Mesendoderm (in vitro differentiated cells): ENCODE data around the gene NRDC.

Experiments
- DNase-seq: peaks from one replicate; pipeline ENCODE4 v3.0.0; 2013
- H2AK5ac ChIP-seq: 2 replicates; pipeline ENCODE4 v1.6.1; 2013; ENCODE audit warnings: low read length, inconsistent platforms
- H2BK120ac ChIP-seq: 2 replicates; pipeline ENCODE4 v1.6.1; 2013; ENCODE audit warnings: low read depth, mild to moderate bottlenecking, low read length, moderate library complexity, mixed read lengths
- H2BK15ac ChIP-seq: replicated peaks from 2 replicates; pipeline ENCODE4 v1.6.1; 2013; ENCODE audit warnings: low read depth, mild to moderate bottlenecking, moderate library complexity
- H2BK5ac ChIP-seq: 2 replicates; pipeline ENCODE4 v1.6.1; 2013; ENCODE audit warnings: low read length, inconsistent platforms
- H3K18ac ChIP-seq: 2 replicates; pipeline ENCODE4 v1.6.1; 2013; ENCODE audit warnings: mild to moderate bottlenecking, low read length, mixed read lengths
- H3K23ac ChIP-seq: one replicate; pipeline ENCODE4 v1.6.1; 2013; ENCODE audit warnings: low read length
- H3K27ac ChIP-seq: 2 replicates; pipeline ENCODE4 v1.5.1; 2013; ENCODE audit warnings: low read depth, mild to moderate bottlenecking, inconsistent platforms, low read length, moderate library complexity
- H3K27me3 ChIP-seq: 2 replicates; pipeline ENCODE4 v1.6.1; 2013; ENCODE audit warnings: low read length, control low read depth, mild to moderate bottlenecking, inconsistent platforms; ENCODE audit not compliant: insufficient read depth, poor library complexity
- H3K36me3 ChIP-seq: 2 replicates; pipeline ENCODE4 v1.6.1; 2013; ENCODE audit warnings: low read length, inconsistent platforms; ENCODE audit not compliant: control insufficient read depth, insufficient read depth
- H3K4ac ChIP-seq: one replicate; pipeline ENCODE4 v1.6.1; 2013; ENCODE audit warnings: low read depth, mild to moderate bottlenecking, low read length, moderate library complexity
- H3K4me1 ChIP-seq: 2 replicates; pipeline ENCODE4 v1.6.1; 2013; ENCODE audit warnings: low read depth, low read length, inconsistent platforms; ENCODE audit not compliant: control insufficient read depth
- H3K4me2 ChIP-seq: 2 replicates; pipeline ENCODE4 v1.6.1; 2013; ENCODE audit warnings: low read length
- H3K4me3 ChIP-seq: 2 replicates; pipeline ENCODE4 v1.5.1; 2013; ENCODE audit warnings: mild to moderate bottlenecking, low read length
- H3K56ac ChIP-seq: one replicate; pipeline ENCODE4 v1.6.1; 2013; ENCODE audit warnings: low read length
- H3K79me1 ChIP-seq: 2 replicates; pipeline ENCODE4 v1.6.1; 2013; ENCODE audit warnings: low read length, inconsistent platforms
- H3K79me2 ChIP-seq: 2 replicates; pipeline ENCODE4 v1.6.1; 2013; ENCODE audit warnings: mild to moderate bottlenecking, low read length; ENCODE audit not compliant: control insufficient read depth, insufficient read depth
- H3K9ac ChIP-seq: 2 replicates; pipeline ENCODE4 v1.6.1; 2013; ENCODE audit warnings: low read length, inconsistent platforms
- H4K5ac ChIP-seq: one replicate; pipeline ENCODE4 v1.6.1; 2013; ENCODE audit warnings: low read length
- H4K8ac ChIP-seq: one replicate; pipeline ENCODE4 v1.6.1; 2013; ENCODE audit warnings: low read depth, mild to moderate bottlenecking, control low read depth, low read length, moderate library complexity
- WGBS: extraction: QIAGEN DNeasy Blood & Tissue Kit; methylation state at CpG from one replicate; pipeline ENCODE4 v1.1.7; 2013; ENCODE audit warnings: low lambda C conversion rate, missing lambda C conversion rate; ENCODE audit not compliant: insufficient coverage; ENCODE audit errors: extremely low coverage; 5-methylcytosine and 5-hydroxymethylcytosine counted together

NRDC gene

GRCh38 chr1:51792864-51793263, 85.7 kb downstream of the NRDC start:
- H3K36me3 ChIP-seq = peaks cover 26% of the 10 kb centered on the region

GRCh38 chr1:51791888-51792287, 86.6 kb downstream of the NRDC start:
- WGBS = no CpG with 5 or more reads among the region's 1 CpG
- H3K79me2 ChIP-seq = no peaks in the 10 kb centered on the region
- no peak overlapping the region for H3K9ac ChIP-seq
- H3K4me2 ChIP-seq = no peak overlapping the region
- H4K8ac ChIP-seq = no peak overlapping the region
- H2BK120ac ChIP-seq = no peak overlapping the region
- no peaks in the 10 kb centered on the region for H3K27me3 ChIP-seq
- H2BK5ac ChIP-seq = no peak overlapping the region
- no peak overlapping the region for H3K56ac ChIP-seq
- H3K4me1 ChIP-seq = no peaks in the 10 kb centered on the region
- H2AK5ac ChIP-seq = no peak overlapping the region
- no peak overlapping the region for H3K23ac ChIP-seq
- H3K79me1 ChIP-seq = no peaks in the 10 kb centered on the region
- no peak overlapping the region for H3K4ac ChIP-seq
- no peak overlapping the region for H4K5ac ChIP-seq
- no peak overlapping the region for H3K27ac ChIP-seq
- H3K36me3 ChIP-seq = peaks cover 30% of the 10 kb centered on the region
- no peak for DNase-seq
- H3K18ac ChIP-seq = no peak overlapping the region
- H3K4me3 ChIP-seq = no peak overlapping the region
- no peak overlapping the region for H2BK15ac ChIP-seq

More at GRCh38 chr1:51792864-51793263, 85.7 kb downstream of the NRDC start:
- H3K79me1 ChIP-seq = no peaks in the 10 kb centered on the region
- no peak overlapping the region for H3K4ac ChIP-seq
- no peak overlapping the region for H4K8ac ChIP-seq
- no peak overlapping the region for H3K4me3 ChIP-seq
- H3K27ac ChIP-seq = no peak overlapping the region
- H2BK5ac ChIP-seq = no peak overlapping the region
- no peak overlapping the region for H3K18ac ChIP-seq
- no peak overlapping the region for H4K5ac ChIP-seq
- H3K4me1 ChIP-seq = no peaks in the 10 kb centered on the region
- H3K27me3 ChIP-seq = no peaks in the 10 kb centered on the region
- peak; percentile 47 for DNase-seq
- H3K9ac ChIP-seq = no peak overlapping the region
- H3K23ac ChIP-seq = no peak overlapping the region
- no peak overlapping the region for H2BK15ac ChIP-seq
- no peak overlapping the region for H2AK5ac ChIP-seq
- no CpG with 5 or more reads among the region's 1 CpG for WGBS
- no peak overlapping the region for H2BK120ac ChIP-seq
- no peak overlapping the region for H3K4me2 ChIP-seq
- no peak overlapping the region for H3K56ac ChIP-seq
- no peaks in the 10 kb centered on the region for H3K79me2 ChIP-seq

- Histone ChIP-seq H4K8ac (no peak overlapping the region), H3K27me3 (no peaks in the 10 kb centered on the region), H2AK5ac (no peak overlapping the region), H3K18ac (no peak overlapping the region), H3K79me2 (no peaks in the 10 kb centered on the region), H3K9ac (no peak overlapping the region), H3K36me3 (peaks cover 30% of the 10 kb centered on the region), H2BK15ac (no peak overlapping the region), H3K56ac (no peak overlapping the region), H2BK120ac (no peak overlapping the region), H3K23ac (no peak overlapping the region), H3K27ac (no peak overlapping the region), H3K79me1 (no peaks in the 10 kb centered on the region), H4K5ac (no peak overlapping the region), H3K4me3 (no peak overlapping the region), H2BK5ac (no peak overlapping the region), H3K4ac (no peak overlapping the region), H3K4me1 (no peaks in the 10 kb centered on the region), H3K4me2 (no peak overlapping the region)
- WGBS = no CpG with 5 or more reads among the region's 6 CpGs
- no peak for DNase-seq
Measured at GRCh38 chr1:51790385-51790784, 88.1 kb downstream of the NRDC start.

- Histone ChIP-seq H3K79me2 (no peaks in the 10 kb centered on the region), H3K27me3 (no peaks in the 10 kb centered on the region), H3K27ac (no peak overlapping the region), H3K23ac (no peak overlapping the region), H2BK15ac (no peak overlapping the region), H3K4ac (no peak overlapping the region), H3K4me3 (no peak overlapping the region), H3K4me1 (no peaks in the 10 kb centered on the region), H3K4me2 (no peak overlapping the region), H3K36me3 (peaks cover 31% of the 10 kb centered on the region), H3K79me1 (no peaks in the 10 kb centered on the region), H4K8ac (no peak overlapping the region), H2BK5ac (no peak overlapping the region), H4K5ac (no peak overlapping the region), H3K9ac (no peak overlapping the region), H2AK5ac (no peak overlapping the region), H3K18ac (no peak overlapping the region), H2BK120ac (no peak overlapping the region), H3K56ac (no peak overlapping the region)
- no peak for DNase-seq
- no CpG with 5 or more reads among the region's 1 CpG for whole genome bisulfite sequencing
Measured at GRCh38 chr1:51789342-51789741, 89.2 kb downstream of the NRDC start.

GRCh38 chr1:51788938-51789337, 89.6 kb downstream of the NRDC start:
- no peak overlapping the region for H3K56ac ChIP-seq
- no peaks in the 10 kb centered on the region for H3K79me1 ChIP-seq
- H2BK5ac ChIP-seq = no peak overlapping the region
- H3K4me3 ChIP-seq = no peak overlapping the region
- no peak overlapping the region for H2BK120ac ChIP-seq
- no peak overlapping the region for H4K8ac ChIP-seq
- H2BK15ac ChIP-seq = no peak overlapping the region
- no CpG with 5 or more reads among the region's 2 CpGs for WGBS
- no peaks in the 10 kb centered on the region for H3K79me2 ChIP-seq
- no peak overlapping the region for H3K18ac ChIP-seq
- no peaks in the 10 kb centered on the region for H3K27me3 ChIP-seq
- no peak overlapping the region for H3K4ac ChIP-seq
- H4K5ac ChIP-seq = no peak overlapping the region
- peaks cover 33% of the 10 kb centered on the region for H3K36me3 ChIP-seq
- no peak for DNase-seq
- H3K23ac ChIP-seq = no peak overlapping the region
- H3K27ac ChIP-seq = no peak overlapping the region
- H3K4me2 ChIP-seq = no peak overlapping the region
- no peaks in the 10 kb centered on the region for H3K4me1 ChIP-seq
- no peak overlapping the region for H3K9ac ChIP-seq
- no peak overlapping the region for H2AK5ac ChIP-seq

- Histone ChIP-seq H3K36me3 (peaks cover 21% of the 10 kb centered on the region), H3K79me1 (no peaks in the 10 kb centered on the region), H3K23ac (no peak overlapping the region), H3K18ac (no peak overlapping the region), H3K9ac (no peak overlapping the region), H2BK15ac (no peak overlapping the region), H3K79me2 (no peaks in the 10 kb centered on the region), H3K4me2 (no peak overlapping the region), H3K27ac (no peak overlapping the region), H3K27me3 (no peaks in the 10 kb centered on the region), H3K4me3 (no peak overlapping the region), H3K4me1 (no peaks in the 10 kb centered on the region), H2BK5ac (no peak overlapping the region), H2AK5ac (no peak overlapping the region), H4K5ac (no peak overlapping the region), H3K4ac (no peak overlapping the region), H4K8ac (no peak overlapping the region), H2BK120ac (no peak overlapping the region), H3K56ac (no peak overlapping the region)
- peak; percentile 47 for DNase-seq
- no CpG with 5 or more reads among the region's 4 CpGs for WGBS
Measured at GRCh38 chr1:51784997-51785421, 93.5 kb downstream of the NRDC start.
